Stimulated activated CD4-positive, alpha-beta T cell treated with anti-CD3 and anti-CD28 coated beads, Interleukin-2, amount 100 ng/mL, for 48 hours (primary cell): ENCODE results near the gene HEXIM1.
A peak's percentile ranks its signal among the peaks of the same experiment; 100 is the strongest.

ENCODE experiments used
- DNase-seq, 2 donors: peaks; one replicate each; pipeline ENCODE4 v3.0.0-alpha.2; 2020

HEXIM1 gene

GRCh38 chr17:45130681-45131615 lies 17.3 kb upstream of the HEXIM1 start:
- no peak for DNase-seq

GRCh38 chr17:45131616-45132319 lies 16.5 kb upstream of the HEXIM1 start:
- peak; percentile 51 to 62 for DNase-seq

GRCh38 chr17:45132320-45132571 lies 16.0 kb upstream of the HEXIM1 start, which contains the start of gene PLCD3:
TSS of gene PLCD3 (minus strand) at chr17:45132515. CDS start at chr17:45132410, 105 bp downstream.
- no peak for DNase-seq

GRCh38 chr17:45132572-45133463 lies 15.5 kb upstream of the HEXIM1 start:
- DNase-seq, result peak; percentile 63 to 71

GRCh38 chr17:45135192-45135977 lies 12.9 kb upstream of the HEXIM1 start, which contains the start of gene ACBD4:
TSS of gene ACBD4 (plus strand) at chr17:45135687. CDS start at chr17:45136145, 458 bp downstream.
- DNase-seq, result peak; percentile 99

GRCh38 chr17:45135978-45136791 lies 12.1 kb upstream of the HEXIM1 start:
- no peak for DNase-seq

GRCh38 chr17:45136846-45137560 lies 11.3 kb upstream of the HEXIM1 start:
- no peak for DNase-seq

GRCh38 chr17:45137561-45138305 lies 10.5 kb upstream of the HEXIM1 start:
- DNase-seq, result no peak

GRCh38 chr17:45138911-45139532 lies 9.3 kb upstream of the HEXIM1 start:
- no peak for DNase-seq

GRCh38 chr17:45139533-45139920 lies 8.7 kb upstream of the HEXIM1 start:
- DNase-seq, result no peak

GRCh38 chr17:45143094-45143670 lies 5.1 kb upstream of the HEXIM1 start:
- DNase-seq, result no peak

- no peak for DNase-seq
Measured at GRCh38 chr17:45143767-45144198, 4.5 kb upstream of the HEXIM1 start.

GRCh38 chr17:45144199-45145034 lies 3.9 kb upstream of the HEXIM1 start:
- DNase-seq, result no peak

- DNase-seq, result no peak
Measured at GRCh38 chr17:45145035-45145389, 3.3 kb upstream of the HEXIM1 start.

- no peak for DNase-seq
Measured at GRCh38 chr17:45146166-45146565, 2.1 kb upstream of the HEXIM1 start.

- no peak for DNase-seq
Measured at GRCh38 chr17:45146592-45146889, 1.7 kb upstream of the HEXIM1 start.

GRCh38 chr17:45146890-45147580 lies 1.2 kb upstream of the HEXIM1 start:
- no peak for DNase-seq
